Body of pancreas (tissue), 4 donors: ENCODE data around the gene SYT15.
"Not testable (repeated sequence)": the region's sequence is repeated elsewhere in the genome, so short reads cannot be mapped to it uniquely, and the experiment has no call there.

Experiments used
- CTCF ChIP-seq, 7 experiments: fragments of 450-650 bp in 4 of 7; fragments of 200-600 bp in 3 of 7; sonication (generic) in 3 of 7; IDR thresholded peaks; one replicate each; pipeline ENCODE4 v1.5.1; 2016 to 2019; ENCODE audit warnings: antibody characterized with exemption in 7 of 7
- POLR2A ChIP-seq, 3 donors: fragments of 450-650 bp; IDR thresholded peaks; one replicate each; pipeline ENCODE4 v1.6.1; 2016; ENCODE audit warnings: antibody characterized with exemption in 3 of 3, mild to moderate bottlenecking in 2 of 3

GRCh38 chr10:46573314-46573713 is 5.6 kb upstream of the SYT15 start:
- not testable (repeated sequence) for TF ChIP-seq CTCF, POLR2A (IDR thresholded peaks at IDR 0.05)
